ENCODE results near the gene MAML3. TPM values are rescaled to one million over a fixed set of nuclear protein-coding genes. Genes with fewer than 3 reads are reported as not detected.

The MAML3 gene
- total and polyA plus RNA-seq, 2 of the 13 experiments (the other 11 are each of a cell fraction or from before 2014, with no cell fraction given) = 0.05 to 0.13 TPM

GRCh38 chr4:139682309-139682708 is 471.7 kb downstream of the MAML3 start:
- ChIA-PET POLR2A (interaction anchor here (1.3 to 5.2 kb wide), 3 partner anchors 10 to 22 kb away, joined by 4 to 29 read pairs (median 4); partner anchors contain the start of gene MGST2), CTCF (ENCODE audit: low intra/inter-chr PET ratio, low total read pairs) (no interaction called here)
- H3K4me2 ChIP-seq (ENCODE audit: low read depth, low read length) = no peak overlapping the region
- peak overlapping the region; percentile 38 for H3K27ac ChIP-seq (ENCODE audit: extremely low read length, insufficient read depth, low read length)
- H3K4me1 ChIP-seq (ENCODE audit: insufficient read depth, low read length) = peaks cover 99% of the 10 kb centered on the region
- FAIRE-seq (no peak), DNase-seq (ENCODE audit: low spot score) (no peak), ATAC-seq (no peak)
- no peak overlapping the region for H2AFZ ChIP-seq (ENCODE audit: low read length)
- no peak overlapping the region for H3K9ac ChIP-seq (ENCODE audit: insufficient read depth, low read depth, low read length)
- BruUV-seq (replicated peaks) = no TSS peak
- no peak overlapping the region for H3K4me3 ChIP-seq (replicated peaks in 1 of 3; ENCODE audit: insufficient read depth in 1 of 3, low read depth in 2 of 3, low read length in 3 of 3)
- H3K36me3 ChIP-seq (replicated peaks in 1 of 2; ENCODE audit: control insufficient read depth in 1 of 2, insufficient read depth in 2 of 2, low read length in 2 of 2) = peaks cover 35 to 83% of the 10 kb centered on the region in 2 experiments
- intact Hi-C loops (cut with micrococcal nuclease; ENCODE audit: unreplicated experiment) = no loop called here
- H4K20me1 ChIP-seq (ENCODE audit: insufficient read depth, low read length) = peaks cover 85% of the 10 kb centered on the region
- in situ Hi-C loops (cut with HindIII; ENCODE audit: extremely low pct_ligation_motif_present, low pct_unique_long_range_greater_than_20kb) = no loop called here
- H3K9me3 ChIP-seq (ENCODE audit: low read length) = no peaks in the 10 kb centered on the region
- no peaks in the 10 kb centered on the region for H3K27me3 ChIP-seq (ENCODE audit: control insufficient read depth in 1 of 2, insufficient read depth in 2 of 2, low read length in 2 of 2)
- H3K79me2 ChIP-seq (ENCODE audit: insufficient read depth, low read length) = peaks cover 97% of the 10 kb centered on the region
- 82% methylated on average over 2 of the region's 2 CpGs for WGBS (ENCODE audit: low lambda C conversion rate)
- TF ChIP-seq ZNF280D (CRISPR knock-in tag; IDR thresholded peaks at IDR 0.05) (no peak), ZNF143 (CRISPR knock-in tag; IDR thresholded peaks at IDR 0.05) (no peak), ZNF597 (CRISPR knock-in tag; IDR thresholded peaks at IDR 0.05) (no peak), SMAD1 (CRISPR knock-in tag; IDR thresholded peaks at IDR 0.05; ENCODE audit: borderline replicate concordance, low read depth) (no peak), ZNF687 (CRISPR knock-in tag; IDR thresholded peaks at IDR 0.05) (no peak; the same call in 1 of the 2 replicates), CHCHD3 (CRISPR knock-in tag; IDR thresholded peaks at IDR 0.05) (no peak), BRD4 (CRISPR knock-in tag; IDR thresholded peaks at IDR 0.05) (no peak), TIGD3 (CRISPR knock-in tag; IDR thresholded peaks at IDR 0.05; ENCODE audit: borderline replicate concordance) (no peak), PHF20 (CRISPR knock-in tag; IDR thresholded peaks at IDR 0.05) (no peak), PAF1 (CRISPR knock-in tag; IDR thresholded peaks at IDR 0.05) (no peak), ZNF691 (CRISPR knock-in tag; IDR thresholded peaks at IDR 0.05; ENCODE audit: borderline replicate concordance, low read depth) (no peak), SNAI1 (CRISPR knock-in tag; IDR thresholded peaks at IDR 0.05; ENCODE audit: borderline replicate concordance) (no peak), MYNN (CRISPR knock-in tag; IDR thresholded peaks at IDR 0.05; ENCODE audit: low read depth) (no peak), STAG1 (CRISPR knock-in tag; IDR thresholded peaks at IDR 0.05) (no peak)

Measured in HepG2 (cell line).